ENCODE measurements around the gene SOAT2.
"Not testable (repeated sequence)": the region's sequence is repeated elsewhere in the genome, so short reads cannot be mapped to it uniquely, and the experiment has no call there.

SOAT2 gene

DNA sequence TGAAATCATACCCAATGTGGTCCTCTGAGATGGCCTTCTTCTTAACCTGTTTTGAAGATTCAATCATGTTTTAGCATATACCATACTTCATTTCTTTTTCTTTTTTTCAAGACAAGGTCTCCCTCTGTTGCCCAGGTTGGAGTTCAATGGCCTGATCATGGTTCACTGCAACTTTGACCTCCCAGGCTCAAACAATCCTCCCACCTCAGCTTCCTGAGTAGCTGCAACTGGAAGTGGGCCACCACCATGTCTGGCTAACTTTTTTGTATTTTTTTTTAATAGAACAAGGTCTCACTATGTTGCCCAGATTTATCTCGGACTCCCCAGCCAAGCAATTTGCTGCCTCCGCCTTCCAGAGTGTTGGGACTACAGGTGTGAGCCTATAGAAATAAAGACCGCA is 30.4 kb downstream of the SOAT2 start:
- DNase-seq (ENCODE audit: low spot score) = no peak

DNA sequence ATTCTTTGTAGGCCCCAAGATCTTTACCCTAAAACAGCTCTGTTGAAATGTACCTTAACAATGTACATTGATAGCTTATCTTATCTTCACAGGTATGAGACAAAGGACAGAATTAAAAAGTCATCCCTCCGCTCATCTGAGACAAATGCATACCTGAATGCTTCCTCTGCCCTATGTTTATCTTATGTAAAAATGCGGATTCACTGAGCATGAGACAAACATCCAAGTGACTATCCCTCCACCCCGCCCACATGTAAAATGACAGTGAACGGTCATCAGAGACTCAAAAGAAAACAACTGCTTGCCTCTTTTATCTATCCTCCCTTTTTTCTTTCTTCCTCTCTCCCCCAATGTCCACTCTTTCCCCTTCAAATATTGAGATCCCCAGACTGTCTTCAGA is 40.1 kb downstream of the SOAT2 start:
- no peak for DNase-seq (ENCODE audit: low spot score)

DNA sequence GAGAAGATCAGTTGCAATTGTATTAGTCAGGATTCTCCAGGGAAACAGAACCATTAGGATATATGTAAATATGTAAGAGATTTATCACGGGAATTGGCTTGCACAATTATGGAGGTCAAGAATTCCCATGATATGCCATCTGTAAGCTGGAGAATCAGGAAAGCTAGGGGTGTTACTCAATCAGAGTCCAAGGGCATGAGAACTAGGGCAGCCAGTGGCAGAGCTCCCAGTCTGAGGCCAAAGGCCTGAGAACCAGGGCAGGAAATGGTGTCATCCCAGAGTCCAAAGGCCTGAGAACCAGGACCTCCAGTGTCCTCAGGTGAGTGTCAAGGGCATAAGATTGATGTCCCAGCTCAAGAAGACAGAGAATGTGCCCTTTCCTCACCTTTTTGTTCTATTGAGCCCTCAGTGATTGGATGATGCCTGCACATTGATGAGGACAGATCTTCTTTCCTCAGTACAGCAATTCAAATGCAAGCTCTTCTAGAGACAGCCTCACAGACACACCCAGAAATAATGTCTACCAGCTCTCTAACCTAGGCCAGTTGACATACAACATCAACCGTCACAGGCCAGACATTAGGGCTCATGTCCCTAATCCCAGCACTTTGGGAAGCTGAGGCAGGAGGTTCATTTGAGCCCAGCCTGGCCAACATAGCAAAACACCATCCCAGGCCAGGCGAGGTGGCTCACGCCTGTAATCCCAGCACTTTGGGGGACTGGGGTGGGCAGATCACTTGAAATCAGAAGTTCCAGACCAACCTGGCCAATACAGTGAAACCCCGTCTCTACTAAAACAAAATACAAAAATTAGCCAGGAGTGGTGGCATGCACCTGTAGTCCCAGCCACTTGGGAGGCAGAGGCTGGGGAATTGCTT is 42.3 kb downstream of the SOAT2 start:
- no peak for DNase-seq (ENCODE audit: low spot score)

DNA sequence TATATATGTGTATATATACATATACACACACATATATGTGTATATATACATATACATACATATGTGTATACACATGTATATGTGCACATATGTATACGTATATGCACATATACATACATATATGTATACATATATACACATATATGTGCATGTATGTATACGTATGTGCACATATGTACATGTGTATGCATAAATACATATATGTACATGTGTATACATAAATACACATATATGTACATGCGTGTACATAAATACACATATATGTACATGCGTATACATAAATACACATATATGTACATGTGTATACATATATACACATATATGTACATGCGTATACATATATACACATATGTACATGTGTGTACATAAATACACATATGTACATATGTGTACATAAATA is 43.9 kb downstream of the SOAT2 start:
- DNase-seq (ENCODE audit: low spot score) = no peak

DNA sequence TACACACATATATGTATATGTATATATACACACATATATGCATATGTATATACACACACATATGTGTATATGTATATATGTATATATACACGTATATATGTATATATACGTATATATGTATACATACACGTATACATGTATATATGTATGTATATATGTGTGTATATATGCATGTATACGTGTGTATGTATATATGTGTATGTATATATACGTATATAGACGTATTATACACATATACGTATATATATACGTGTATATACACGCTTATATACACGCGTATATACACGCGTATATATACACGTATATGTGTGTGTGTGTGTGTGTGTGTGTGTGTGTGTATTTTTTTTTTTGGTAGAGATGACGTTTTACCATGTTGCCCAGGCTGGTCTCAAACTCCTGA is 44.4 kb downstream of the SOAT2 start:
- no peak for DNase-seq (ENCODE audit: low spot score)

DNA sequence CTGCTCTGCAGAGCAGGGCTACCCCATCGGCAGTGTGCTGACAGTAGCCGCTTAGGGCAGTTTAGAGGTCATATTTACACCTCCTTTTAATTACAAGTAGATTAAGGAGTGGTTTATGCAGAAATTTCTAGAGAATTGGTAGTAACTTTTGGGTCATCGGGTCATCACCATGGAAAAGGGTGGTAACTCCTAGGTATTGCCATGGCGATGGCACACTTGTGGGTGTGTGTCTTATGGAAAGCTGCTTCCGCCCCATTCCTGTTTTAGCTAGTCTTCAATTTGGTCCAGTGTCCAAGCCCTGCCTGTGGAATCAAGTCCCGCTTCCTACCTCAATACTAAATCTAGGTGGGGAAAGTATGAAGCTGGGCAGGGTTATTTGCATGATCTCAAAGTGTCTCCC is 47.8 kb downstream of the SOAT2 start:
- no peak for DNase-seq (ENCODE audit: low spot score)

DNA sequence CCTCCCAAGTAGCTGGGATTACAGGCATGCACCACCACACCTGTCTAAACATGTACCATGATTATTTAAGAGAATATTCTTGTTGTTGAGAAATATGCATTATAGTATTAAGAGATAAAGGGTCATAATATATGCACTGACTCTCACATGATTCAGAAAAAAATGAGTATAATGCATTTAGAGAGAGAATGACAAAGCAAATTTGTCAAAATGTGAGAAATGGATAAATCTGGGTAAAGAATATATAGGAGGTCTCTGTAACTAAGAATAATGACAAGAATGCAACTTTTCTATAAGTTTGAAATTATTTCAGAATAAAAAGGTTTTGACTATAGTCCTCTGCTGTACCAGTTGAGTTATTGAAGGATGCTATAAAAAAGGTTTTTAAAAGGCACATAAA is 49.1 kb downstream of the SOAT2 start:
- DNase-seq (ENCODE audit: low spot score) = no peak

DNA sequence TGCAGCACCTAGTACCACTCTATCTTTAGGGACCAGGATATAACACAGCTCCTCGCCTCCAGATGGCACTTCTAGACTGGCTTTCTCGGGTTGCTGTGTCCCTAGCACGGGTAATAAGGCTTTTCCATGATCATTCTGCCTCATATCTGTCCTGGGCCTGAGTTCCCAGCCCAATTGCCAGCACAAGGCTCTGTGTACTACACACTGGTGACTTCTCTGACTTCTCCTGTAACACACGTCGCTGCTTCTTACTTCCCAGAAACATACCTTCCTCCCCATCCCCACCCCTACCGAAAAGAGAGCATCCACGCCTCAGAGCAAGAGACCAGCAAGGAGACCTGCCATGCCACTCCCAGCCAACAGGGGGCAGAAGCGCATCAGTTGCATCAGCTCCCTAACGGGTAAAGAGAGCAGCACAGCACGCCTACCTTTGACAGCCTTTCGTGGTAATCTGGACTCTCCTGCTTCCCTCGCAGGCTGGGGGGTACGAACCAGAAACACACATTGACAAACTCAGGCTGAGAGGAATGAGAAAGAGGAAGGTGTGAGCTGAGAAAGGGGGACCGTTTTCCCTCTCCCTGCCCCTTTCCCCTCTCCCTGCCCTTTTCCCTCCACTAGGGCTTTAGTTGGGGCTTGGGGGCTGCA is 56.0 kb downstream of the SOAT2 start:
- DNase-seq (ENCODE audit: low spot score) = peak; percentile 80

DNA sequence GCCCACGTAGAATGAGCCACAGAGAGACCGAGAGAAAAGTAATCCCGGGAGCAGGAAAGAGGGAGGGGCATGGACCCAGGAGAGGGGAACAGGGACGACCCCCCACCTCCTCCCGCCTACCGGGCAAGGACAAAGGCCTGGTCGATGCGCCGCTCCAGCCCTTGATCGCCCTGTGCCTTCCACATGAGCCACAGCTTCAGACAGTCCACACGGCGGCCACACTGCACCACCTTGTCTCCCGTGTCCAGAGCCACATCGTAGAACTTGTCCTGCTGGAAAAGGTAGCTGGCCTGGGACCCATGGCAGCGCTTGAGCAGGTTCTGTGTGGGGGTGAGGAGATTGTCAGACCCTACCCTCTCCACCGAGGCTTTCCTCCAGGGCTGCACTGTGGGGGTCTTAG is 56.7 kb downstream of the SOAT2 start:
- DNase-seq (ENCODE audit: low spot score) = no peak

DNA sequence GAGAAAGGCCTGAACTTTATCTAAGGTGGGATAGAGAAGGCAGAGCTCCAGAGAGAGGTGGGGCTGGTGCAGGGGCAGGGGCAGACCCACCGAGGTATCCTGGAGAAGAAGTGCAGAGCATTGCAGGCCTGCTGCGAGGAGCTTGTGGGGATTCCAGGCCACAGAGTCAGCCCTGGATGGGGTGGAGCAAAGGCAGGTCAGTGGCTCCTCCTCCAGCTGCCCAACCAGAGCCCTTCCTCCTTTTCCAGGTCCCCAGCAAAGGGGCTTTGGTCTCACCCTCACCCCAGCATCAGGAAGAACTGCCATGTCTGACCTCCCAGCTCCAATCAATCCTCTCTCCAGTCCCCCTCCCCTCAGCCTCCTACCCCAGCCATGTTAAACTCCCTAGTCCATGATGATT is 57.4 kb downstream of the SOAT2 start:
- DNase-seq (ENCODE audit: low spot score) = no peak

DNA sequence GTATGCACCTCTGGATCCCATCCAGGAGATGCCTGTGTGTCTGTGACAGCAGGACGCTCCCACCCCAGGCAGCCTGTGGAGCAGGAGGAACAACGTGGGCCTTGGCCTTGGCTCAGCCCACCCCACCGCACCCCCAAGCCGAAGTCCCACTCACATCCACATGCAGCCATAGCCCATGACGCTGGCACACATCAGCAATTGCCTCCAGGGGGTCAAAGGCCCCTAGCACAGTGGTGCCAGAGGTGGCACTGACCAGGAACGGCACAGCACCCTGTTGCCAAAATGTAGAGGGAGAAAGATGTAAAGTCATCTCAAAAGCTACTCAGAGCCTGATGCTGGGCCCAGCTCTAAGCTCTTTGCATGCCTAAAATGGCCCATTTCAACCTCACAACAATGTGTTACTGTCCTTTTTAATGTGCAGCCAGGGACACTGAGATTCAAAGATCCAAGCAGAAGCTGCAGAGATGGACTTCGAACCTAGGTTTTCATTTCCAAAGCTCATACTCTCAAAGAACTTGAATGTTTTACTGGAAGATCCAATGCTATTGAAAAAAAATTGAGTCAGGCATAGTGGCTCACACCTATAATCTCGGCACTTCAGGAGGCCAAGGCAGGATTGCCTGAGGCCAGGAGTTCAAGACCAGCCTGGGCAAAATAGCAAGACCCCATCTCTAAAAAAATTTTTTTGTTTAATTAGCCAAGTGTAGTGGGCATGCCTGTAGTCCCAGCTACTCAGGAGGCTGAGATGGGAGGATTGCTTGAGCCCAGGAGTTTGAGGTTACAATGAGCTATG is 58.0 kb downstream of the SOAT2 start:
- no peak for DNase-seq (ENCODE audit: low spot score)

DNA sequence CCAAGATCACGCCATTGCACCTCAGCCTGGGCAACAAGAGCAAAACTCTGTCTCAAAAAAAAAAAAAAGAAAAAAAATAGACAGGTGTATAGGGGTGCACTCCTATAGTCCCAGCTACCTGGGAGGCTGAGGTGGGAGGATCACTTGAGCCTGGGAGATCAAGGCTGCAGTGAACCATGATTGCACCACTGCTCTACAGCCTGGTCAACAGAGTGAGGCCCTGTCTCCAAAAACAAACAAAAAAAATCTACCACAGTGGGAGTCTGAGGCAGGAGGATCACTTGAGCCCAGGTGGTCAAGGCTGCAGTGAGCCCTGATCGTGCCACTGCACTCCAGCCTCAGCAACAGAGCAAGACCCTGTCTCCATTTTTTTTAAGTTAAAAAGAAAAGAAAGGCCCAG is 59.7 kb downstream of the SOAT2 start:
- DNase-seq (ENCODE audit: low spot score) = not testable (repeated sequence)

DNA sequence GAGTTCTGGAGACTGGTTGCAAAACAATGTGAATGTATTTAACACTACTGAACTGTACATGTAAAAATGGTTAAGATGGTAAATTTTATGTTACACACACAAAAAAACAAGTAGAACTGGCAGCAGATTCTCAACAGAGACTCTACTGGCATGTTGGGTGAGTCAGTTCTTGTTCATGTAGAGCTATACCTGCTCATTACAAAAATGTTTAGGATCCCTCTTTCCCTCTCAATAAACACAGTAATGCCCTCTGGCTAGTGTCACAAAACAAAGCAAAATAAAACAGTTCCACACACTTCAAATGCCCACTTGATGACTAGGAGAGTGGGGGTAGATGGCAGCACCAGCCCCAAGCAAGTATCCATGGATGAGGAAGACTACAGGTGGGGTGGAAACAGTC is 63.6 kb downstream of the SOAT2 start:
- DNase-seq (ENCODE audit: low spot score) = no peak

DNA sequence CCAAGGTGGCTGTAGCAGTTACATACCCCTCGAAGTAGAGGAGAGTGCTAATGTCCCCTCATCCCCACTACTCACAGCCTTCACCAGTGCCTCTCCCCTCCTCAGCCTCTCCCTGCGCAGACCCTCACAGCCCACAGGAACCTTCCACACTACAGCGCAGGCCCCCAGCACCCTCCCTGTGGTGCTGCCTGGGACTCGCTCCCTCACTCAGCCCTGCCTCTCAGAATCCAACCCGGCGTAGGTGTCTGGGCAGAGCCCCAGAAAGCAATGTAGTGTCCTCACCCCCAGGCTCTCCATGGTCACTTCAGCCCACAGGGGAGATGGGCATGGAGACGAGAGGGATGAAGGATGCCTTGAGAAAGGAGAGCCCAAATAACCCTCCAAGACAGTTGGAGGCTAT is 66.4 kb downstream of the SOAT2 start:
- no peak for DNase-seq (ENCODE audit: low spot score)

DNA sequence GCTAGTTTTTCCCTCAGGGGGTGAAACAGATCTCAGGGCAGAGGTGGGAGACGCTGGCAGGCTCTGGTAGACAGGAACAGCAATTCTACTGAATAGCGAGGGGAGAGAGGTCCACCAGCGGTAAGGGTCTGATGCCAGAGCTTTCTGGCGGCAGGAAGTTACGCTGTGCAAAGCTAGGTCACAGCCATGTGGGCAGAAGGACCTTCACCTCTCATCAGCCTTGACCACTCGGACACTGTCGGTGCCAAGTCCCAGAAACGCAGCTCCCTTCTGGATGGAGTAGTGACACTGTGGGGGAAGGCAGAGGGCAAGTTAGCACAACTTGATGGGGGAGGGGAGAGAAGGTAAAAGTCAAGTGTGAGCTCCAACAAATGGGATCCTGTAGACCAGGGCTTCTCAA is 66.9 kb downstream of the SOAT2 start:
- no peak for DNase-seq (ENCODE audit: low spot score)

DNA sequence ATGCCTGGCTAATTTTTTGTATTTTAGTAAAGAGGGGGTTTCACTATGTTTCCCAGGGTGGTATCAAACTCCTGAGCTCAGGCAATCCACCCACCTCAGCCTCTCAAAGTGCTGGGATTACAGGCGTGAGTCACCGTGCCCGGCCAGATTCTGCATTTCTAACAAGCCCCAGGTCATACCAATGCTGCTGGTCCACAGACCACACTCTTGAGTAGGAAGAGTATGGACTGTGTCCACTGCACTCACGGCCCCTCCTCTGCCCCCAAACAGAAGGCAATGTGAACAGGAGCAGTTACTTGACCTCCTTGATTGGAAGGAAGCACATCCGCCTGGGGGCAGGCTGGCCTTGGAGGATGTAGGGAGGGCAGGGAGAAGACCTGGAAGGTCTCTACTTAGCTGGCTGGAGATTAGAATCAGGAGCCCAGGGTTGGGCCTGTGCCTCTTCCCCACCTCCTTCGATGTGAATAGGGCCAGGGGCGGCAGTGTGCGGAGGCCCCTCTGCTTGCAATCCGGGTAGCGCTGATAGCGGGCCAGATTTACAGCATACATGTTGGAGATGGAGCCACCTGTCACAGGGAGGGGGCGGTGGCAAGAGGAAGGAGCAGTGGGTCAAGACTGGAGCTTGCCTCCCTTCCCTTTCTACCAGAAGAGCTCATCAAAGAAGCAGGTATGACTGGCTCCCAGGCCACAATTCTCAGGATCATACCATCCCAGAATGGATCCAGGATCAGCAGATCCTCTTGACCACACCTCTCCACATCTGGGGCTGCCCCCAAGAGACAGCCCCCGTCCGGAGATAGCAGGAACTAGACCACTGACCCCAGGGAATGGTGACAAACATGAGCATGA is 67.8 kb downstream of the SOAT2 start:
- DNase-seq (ENCODE audit: low spot score) = no peak

DNA sequence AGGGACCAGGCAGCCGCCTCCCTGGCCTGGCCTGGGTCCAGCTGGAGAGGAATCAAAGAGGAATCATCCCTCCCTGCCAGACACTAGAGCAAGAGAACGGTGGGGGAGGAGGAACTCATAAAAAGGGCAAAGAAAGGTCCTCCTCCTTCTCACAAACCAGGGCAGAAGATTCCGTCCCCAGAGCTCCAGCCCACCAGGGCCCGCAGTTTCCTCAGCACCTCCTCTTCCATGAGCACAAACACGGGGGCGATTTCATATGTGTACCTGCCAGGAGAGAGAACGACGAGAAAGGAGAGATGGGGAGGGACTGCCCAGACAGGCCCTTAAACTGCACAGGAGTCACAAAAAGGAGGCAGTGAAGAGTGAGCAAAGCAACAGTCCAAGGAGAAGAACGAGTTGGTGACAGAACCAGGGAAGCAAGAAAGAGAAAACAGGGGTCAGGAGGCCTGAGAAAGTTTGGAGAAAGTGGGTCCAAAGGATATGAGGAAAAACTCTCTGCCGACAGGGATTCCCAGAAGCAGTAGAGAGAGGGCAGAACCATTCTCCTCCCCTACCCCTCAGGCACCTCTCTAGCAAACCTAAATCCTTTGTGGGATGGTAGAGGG is 68.5 kb downstream of the SOAT2 start:
- DNase-seq (ENCODE audit: low spot score) = no peak

DNA sequence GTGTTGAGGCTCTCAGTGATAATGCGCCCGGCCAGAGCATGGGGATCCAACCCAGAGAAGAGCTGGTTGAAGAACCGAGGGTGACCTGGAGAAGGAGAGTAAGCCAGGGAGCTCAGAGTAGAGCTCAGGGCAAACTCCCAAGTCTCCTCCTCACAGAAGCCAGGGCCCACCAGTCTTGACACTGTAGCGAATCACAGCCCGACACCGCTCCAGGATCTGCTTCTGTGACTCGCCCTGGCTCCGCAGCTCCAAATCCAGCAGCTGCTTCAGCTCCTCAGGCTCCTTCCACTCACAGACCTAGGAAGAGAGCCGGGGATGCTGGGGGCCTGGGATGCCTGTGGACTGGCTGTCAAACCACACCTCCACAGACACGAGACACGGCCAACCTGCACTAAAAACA is 69.1 kb downstream of the SOAT2 start:
- no peak for DNase-seq (ENCODE audit: low spot score)

DNA sequence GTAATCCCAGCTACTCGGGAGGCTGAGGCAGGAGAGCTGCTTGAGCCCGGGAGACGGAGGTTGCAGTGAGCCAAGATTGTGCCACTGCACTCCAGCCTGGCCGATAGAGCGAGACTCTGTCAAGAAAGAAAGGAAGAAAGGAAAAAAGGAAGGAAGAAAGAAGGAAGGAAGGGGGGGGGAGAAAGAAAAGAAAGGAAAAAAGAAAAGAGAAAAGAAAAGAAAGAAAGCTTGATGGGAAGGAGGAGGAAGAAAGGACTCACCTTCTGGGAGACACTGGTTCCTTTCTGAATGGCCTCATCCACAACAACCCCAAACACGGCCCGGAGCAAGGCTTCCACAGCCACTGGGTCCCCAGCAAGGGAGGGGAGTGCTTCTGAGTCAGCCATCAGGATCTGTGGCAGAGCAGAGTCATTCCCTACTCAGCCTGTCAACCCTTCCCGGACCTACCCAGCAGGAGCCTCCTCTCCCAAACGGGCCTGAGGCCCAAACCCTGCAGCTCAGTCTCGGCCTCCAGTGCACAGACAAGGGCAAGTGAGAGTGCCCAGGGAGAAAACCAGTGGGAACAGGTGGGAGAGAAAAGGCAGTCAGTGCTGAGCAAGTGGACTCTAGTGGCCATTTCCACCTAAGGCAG is 69.9 kb downstream of the SOAT2 start:
- DNase-seq (ENCODE audit: low spot score) = no peak
